WTC11 (cell line): ENCODE measurements around the gene ITPR3.

ENCODE experiments used
- ATF1 ChIP-seq: sonication (generic); formaldehyde crosslinking; IDR thresholded peaks from 2 replicates; pipeline ENCODE4 v1.8.1; 2023; ENCODE audit warnings: mild to moderate bottlenecking, moderate library complexity, missing genetic modification reagents
- CREB1 ChIP-seq: sonication (generic); formaldehyde crosslinking; IDR thresholded peaks from 2 replicates; pipeline ENCODE4 v1.8.0; 2023; ENCODE audit warnings: mild to moderate bottlenecking, missing genetic modification reagents
- CREM ChIP-seq: sonication (generic); formaldehyde crosslinking; IDR thresholded peaks from 2 replicates; pipeline ENCODE4 v1.8.1; 2022; ENCODE audit warnings: mild to moderate bottlenecking, missing genetic modification reagents, moderate library complexity
- CTCF ChIP-seq: fragments of 200-600 bp; IDR thresholded peaks from 2 replicates; pipeline ENCODE4 v1.8.0; 2022; ENCODE audit warnings: antibody characterized with exemption
- ETV6 ChIP-seq: sonication (generic); formaldehyde crosslinking; IDR thresholded peaks from 2 replicates; pipeline ENCODE4 v1.8.1; 2022; ENCODE audit warnings: mild to moderate bottlenecking, missing genetic modification reagents
- FOXJ3 ChIP-seq: sonication (generic); formaldehyde crosslinking; IDR thresholded peaks from 2 replicates; pipeline ENCODE4 v1.9.0; 2021; ENCODE audit warnings: missing genetic modification reagents, mild to moderate bottlenecking, borderline replicate concordance
- ZNF232 ChIP-seq: sonication (generic); formaldehyde crosslinking; IDR thresholded peaks from 2 replicates; pipeline ENCODE4 v1.8.0; 2022; ENCODE audit warnings: mild to moderate bottlenecking, missing genetic modification reagents
- ZNF317 ChIP-seq: sonication (generic); formaldehyde crosslinking; IDR thresholded peaks from 2 replicates; pipeline ENCODE4 v1.8.1; 2023; ENCODE audit warnings: low read depth, mild to moderate bottlenecking, moderate library complexity, missing genetic modification reagents, borderline replicate concordance
- TF ChIP-seq, protein P1 (sequence below): sonication (generic); formaldehyde crosslinking; IDR thresholded peaks from 2 replicates; pipeline ENCODE4 v1.8.0; 2023; ENCODE audit warnings: missing genetic modification reagents
- TF ChIP-seq, protein P2 (sequence below): sonication (generic); formaldehyde crosslinking; conservative IDR thresholded peaks from 2 replicates; pipeline ENCODE4 v1.8.1; 2022; ENCODE audit warnings: mild to moderate bottlenecking, missing genetic modification reagents

DNA sequence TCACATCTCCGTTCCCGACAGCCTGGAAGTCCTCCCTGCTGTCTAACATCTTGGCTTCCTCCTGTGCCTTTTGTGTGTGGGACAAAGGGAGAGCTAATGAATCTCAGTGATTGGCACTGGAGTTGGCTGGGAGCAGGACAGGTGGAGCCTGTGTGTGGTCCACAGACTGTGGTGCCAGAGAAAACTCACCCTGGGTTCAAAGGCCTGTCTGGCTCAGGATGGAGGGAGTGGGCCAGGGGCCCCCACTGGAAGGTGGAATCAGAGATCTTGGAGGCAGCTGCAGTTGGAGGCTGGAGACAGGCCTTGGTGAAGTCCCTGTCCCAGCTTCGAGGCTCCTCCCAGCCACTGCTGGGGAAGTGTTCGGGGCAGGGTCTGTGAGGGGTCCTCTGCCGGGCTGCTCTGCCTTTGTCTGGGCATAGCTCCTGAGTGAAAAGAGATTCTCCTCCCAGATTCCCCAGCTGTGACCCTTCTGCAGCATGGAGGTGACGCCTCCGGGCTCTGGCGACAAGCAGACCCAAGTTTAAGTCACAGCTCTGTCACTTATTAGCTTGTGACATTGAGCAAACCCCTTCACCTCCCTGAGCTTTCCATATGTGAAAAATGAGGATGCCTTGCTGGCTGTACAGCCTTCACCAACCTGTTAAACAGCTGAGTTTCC, 13.9 kb upstream of the ITPR3 start:
- TF ChIP-seq CTCF, result no peak
- no peak for TF ChIP-seq CREB1 (CRISPR knock-in tag)
- TF ChIP-seq FOXJ3, result no peak
- no peak for TF ChIP-seq CREM (CRISPR knock-in tag)
- no peak for TF ChIP-seq ATF1 (CRISPR knock-in tag)
- TF ChIP-seq, protein P1, sequence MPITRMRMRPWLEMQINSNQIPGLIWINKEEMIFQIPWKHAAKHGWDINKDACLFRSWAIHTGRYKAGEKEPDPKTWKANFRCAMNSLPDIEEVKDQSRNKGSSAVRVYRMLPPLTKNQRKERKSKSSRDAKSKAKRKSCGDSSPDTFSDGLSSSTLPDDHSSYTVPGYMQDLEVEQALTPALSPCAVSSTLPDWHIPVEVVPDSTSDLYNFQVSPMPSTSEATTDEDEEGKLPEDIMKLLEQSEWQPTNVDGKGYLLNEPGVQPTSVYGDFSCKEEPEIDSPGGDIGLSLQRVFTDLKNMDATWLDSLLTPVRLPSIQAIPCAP (CRISPR knock-in tag), result no peak
- TF ChIP-seq ZNF232 (CRISPR knock-in tag), result no peak
- TF ChIP-seq, protein P2, sequence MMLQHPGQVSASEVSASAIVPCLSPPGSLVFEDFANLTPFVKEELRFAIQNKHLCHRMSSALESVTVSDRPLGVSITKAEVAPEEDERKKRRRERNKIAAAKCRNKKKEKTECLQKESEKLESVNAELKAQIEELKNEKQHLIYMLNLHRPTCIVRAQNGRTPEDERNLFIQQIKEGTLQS (CRISPR knock-in tag), result no peak
- TF ChIP-seq ETV6 (CRISPR knock-in tag), result no peak
- TF ChIP-seq ZNF317 (CRISPR knock-in tag), result no peak
